NB4 (cell line): Measurements from ENCODE around the gene HACL1.

ENCODE experiments used
- CTCF ChIP-seq: IDR thresholded peaks from one replicate; pipeline ENCODE4 v1.5.1; 2012; ENCODE audit warnings: low read depth, low read length
- MAX ChIP-seq: IDR thresholded peaks from 2 replicates; pipeline ENCODE4 v1.6.1; 2011; ENCODE audit warnings: low read depth, low read length

DNA sequence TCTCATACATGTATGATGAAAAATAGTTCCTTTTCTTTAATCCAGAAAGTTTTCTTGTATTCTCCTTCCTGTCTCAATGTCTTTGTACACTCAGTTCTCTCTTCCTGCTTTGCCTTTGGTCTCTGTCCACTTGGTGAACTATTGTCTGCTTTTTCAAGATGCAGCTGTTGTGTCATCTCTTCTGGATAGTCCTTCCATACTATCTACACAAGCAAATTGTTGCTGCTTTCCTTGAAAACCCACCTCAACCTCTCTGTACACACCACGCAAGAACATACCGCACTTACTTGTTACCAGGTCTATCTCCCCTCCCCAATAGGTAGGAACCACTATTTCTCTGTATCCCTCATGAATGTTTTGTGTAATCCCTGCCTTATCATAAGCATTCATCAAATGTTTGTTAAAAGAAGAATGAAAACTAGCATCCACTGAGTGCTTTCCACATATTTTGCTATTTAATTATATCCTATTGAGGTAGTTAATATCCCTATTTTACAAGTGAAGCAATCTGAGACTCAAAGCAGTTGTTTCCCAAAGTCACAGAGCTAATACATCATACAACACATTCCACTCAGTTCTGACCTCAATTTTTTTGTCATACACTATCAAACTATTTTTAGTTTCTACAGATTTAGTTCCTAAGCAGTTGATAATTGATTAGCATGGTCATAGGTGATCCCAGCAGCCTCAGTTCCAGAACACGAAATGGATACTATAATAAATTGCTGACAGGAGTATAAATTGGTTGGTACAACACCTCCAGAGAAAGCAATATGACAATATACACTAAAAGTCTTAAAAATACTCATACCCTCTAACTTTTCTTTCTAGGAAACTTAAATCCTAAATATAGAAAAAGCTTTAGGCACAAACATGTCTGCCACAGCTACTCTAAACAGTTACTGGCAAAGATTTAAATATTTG lies 19.6 kb downstream of the HACL1 start:
- TF ChIP-seq CTCF (no peak), MAX (no peak)
